ENCODE results near the gene PATE1.

PATE1 gene

GRCh38 chr11:125772834-125773505 lies 26.9 kb downstream of the PATE1 start:
- Histone ChIP-seq H4K20me1 (ENCODE audit: control insufficient read depth, insufficient read depth, low read depth, low read length) (no peaks in the 10 kb centered on the region), H3K4me1 (ENCODE audit: control insufficient read depth, low read length) (no peaks in the 10 kb centered on the region), H3F3A (ENCODE audit: control insufficient read depth, insufficient read depth) (no peaks in the 10 kb centered on the region), H3K27ac (ENCODE audit: low read depth, low read length) (no peak overlapping the region), H3K79me2 (ENCODE audit: control insufficient read depth, low read length) (no peaks in the 10 kb centered on the region), H3K9me3 (ENCODE audit: control insufficient read depth, insufficient read depth, low read length) (no peaks in the 10 kb centered on the region), H3K27me3 (ENCODE audit: control insufficient read depth, low read length) (peaks cover 2% of the 10 kb centered on the region), H3K4me3 (ENCODE audit: low read length) (no peak overlapping the region), H3K9me2 (replicated peaks; ENCODE audit: control insufficient read depth, low read length) (no peaks in the 10 kb centered on the region), H3K36me3 (ENCODE audit: control insufficient read depth, low read length) (no peaks in the 10 kb centered on the region), H3K4me2 (ENCODE audit: low read length) (no peak overlapping the region)
- TF ChIP-seq EZH2phosphoT487 (IDR thresholded peaks at IDR 0.05; ENCODE audit: borderline replicate concordance, low read length), result no peak
- no peak for TF ChIP-seq CTCF (IDR thresholded peaks at IDR 0.05; ENCODE audit: low read depth, low read length, poor library complexity, severe bottlenecking)

DNA sequence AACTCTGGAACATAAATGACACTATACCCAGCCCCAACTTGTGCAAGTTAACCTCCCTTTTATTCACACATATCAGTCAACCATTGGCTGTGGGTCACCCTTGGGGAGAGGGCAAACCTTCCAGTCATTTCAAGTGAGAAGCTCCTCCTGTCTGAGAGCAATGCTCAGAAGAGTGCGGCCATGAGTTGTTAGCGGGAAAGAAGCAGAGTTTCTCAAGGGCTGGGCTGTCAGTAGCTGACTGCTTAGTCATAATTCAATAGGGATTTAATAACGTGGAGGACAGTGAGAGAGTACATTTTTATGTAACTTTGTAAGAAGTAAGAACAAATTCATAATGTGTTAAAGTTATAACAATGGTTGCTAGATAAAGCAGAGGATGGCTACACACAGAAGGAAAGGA lies 27.4 kb downstream of the PATE1 start:
- H3K9me2 ChIP-seq (replicated peaks; ENCODE audit: control insufficient read depth, low read length), result no peaks in the 10 kb centered on the region

DNA sequence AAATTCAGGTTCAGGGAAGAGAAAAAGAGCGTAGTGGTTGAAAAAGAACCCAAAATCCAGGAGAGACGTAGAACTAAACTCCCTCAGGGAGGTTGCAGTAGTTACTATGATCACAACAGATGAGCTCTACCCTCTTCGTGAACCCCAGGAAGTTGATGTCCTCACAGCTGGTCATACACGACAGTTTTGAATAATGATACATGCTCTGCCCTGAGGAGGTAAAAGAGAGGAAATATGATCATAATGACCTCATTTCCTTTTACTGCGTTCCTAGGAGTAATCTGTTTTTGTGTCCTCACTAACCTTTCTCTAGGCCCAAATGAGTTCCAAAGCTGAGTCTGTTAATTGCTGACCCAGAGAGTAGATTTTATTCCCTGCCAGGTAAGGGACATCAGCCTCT lies 31.2 kb downstream of the PATE1 start:
- Histone ChIP-seq H3K36me3 (ENCODE audit: control insufficient read depth, low read length) (no peaks in the 10 kb centered on the region), H3K27ac (ENCODE audit: low read depth, low read length) (no peak overlapping the region), H4K20me1 (ENCODE audit: control insufficient read depth, insufficient read depth, low read depth, low read length) (no peaks in the 10 kb centered on the region), H3K27me3 (ENCODE audit: control insufficient read depth, low read length) (peaks cover under 1% of the 10 kb centered on the region), H3K4me1 (ENCODE audit: control insufficient read depth, low read length) (no peaks in the 10 kb centered on the region), H3K9me2 (replicated peaks; ENCODE audit: control insufficient read depth, low read length) (no peaks in the 10 kb centered on the region), H3K4me3 (ENCODE audit: low read length) (no peak overlapping the region), H3K4me2 (ENCODE audit: low read length) (no peak overlapping the region), H3F3A (ENCODE audit: control insufficient read depth, insufficient read depth) (no peaks in the 10 kb centered on the region), H3K9me3 (ENCODE audit: control insufficient read depth, insufficient read depth, low read length) (no peaks in the 10 kb centered on the region), H3K79me2 (ENCODE audit: control insufficient read depth, low read length) (no peaks in the 10 kb centered on the region)
- TF ChIP-seq EZH2phosphoT487 (IDR thresholded peaks at IDR 0.05; ENCODE audit: borderline replicate concordance, low read length) (no peak), CTCF (IDR thresholded peaks at IDR 0.05; ENCODE audit: low read depth, low read length, poor library complexity, severe bottlenecking) (no peak)

More for the DNA sequence above, 27.4 kb downstream of the PATE1 start:
- TF ChIP-seq CTCF (IDR thresholded peaks at IDR 0.05; ENCODE audit: low read depth, low read length, poor library complexity, severe bottlenecking) (no peak), EZH2phosphoT487 (IDR thresholded peaks at IDR 0.05; ENCODE audit: borderline replicate concordance, low read length) (no peak)
- H3F3A ChIP-seq (ENCODE audit: control insufficient read depth, insufficient read depth), result no peaks in the 10 kb centered on the region
- H4K20me1 ChIP-seq (ENCODE audit: control insufficient read depth, insufficient read depth, low read depth, low read length), result no peaks in the 10 kb centered on the region
- no peak overlapping the region for H3K4me3 ChIP-seq (ENCODE audit: low read length)
- H3K36me3 ChIP-seq (ENCODE audit: control insufficient read depth, low read length), result no peaks in the 10 kb centered on the region
- H3K9me3 ChIP-seq (ENCODE audit: control insufficient read depth, insufficient read depth, low read length), result no peaks in the 10 kb centered on the region
- no peaks in the 10 kb centered on the region for H3K4me1 ChIP-seq (ENCODE audit: control insufficient read depth, low read length)
- H3K79me2 ChIP-seq (ENCODE audit: control insufficient read depth, low read length), result no peaks in the 10 kb centered on the region
- H3K27ac ChIP-seq (ENCODE audit: low read depth, low read length), result no peak overlapping the region
- H3K27me3 ChIP-seq (ENCODE audit: control insufficient read depth, low read length), result peaks cover 2% of the 10 kb centered on the region
- no peak overlapping the region for H3K4me2 ChIP-seq (ENCODE audit: low read length)
